D721Med (cell line): Measurements from ENCODE around the gene NRG3.

Experiments used
- DNase-seq: peaks from one replicate; pipeline ENCODE4 v3.0.0; 2011; ENCODE audit warnings: low spot score; ENCODE audit not compliant: insufficient read length
- FAIRE-seq: peaks from 2 replicates; lab custom pipeline; 2011; peaks lifted over from hg19 to GRCh38; lab: Jason Lieb, UNC
- CTCF ChIP-seq: IDR thresholded peaks from 2 replicates; pipeline ENCODE4 v1.5.1; 2012; ENCODE audit warnings: mild to moderate bottlenecking, control low read depth; ENCODE audit not compliant: insufficient read depth; ENCODE audit errors: missing control alignments

The NRG3 gene

DNA sequence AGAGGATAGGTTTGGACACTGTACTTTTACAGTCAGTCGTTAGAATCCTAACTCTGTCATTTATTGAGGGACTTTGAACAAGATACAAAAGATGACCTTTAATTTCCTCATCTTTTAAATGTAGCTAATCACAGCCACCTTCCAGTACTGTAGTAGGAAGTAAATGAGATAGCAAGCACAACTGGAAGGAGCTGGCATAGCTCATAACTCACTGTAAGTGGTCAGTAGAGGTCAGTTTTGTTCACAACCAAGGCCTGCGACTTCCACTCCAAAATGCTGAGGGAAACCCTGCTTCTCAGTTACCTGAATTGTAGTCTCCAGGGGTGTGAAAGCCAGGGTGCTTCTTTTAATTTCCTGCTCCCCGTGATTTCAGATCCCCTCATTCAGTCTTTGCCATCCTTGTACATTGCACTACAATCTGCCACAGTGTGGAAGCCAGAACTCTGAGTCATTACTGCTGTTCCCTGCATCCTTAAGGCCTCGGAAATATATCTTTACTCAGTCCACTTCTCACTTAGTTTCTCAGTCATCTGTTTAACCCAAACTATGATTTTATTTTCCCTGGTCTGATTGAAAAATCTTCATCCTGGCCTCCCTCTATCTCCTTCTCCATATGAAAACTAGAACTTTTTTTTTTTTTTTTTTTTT is 361.2 kb downstream of the NRG3 start:
- TF ChIP-seq CTCF, result no peak
- FAIRE-seq (no peak), DNase-seq (no peak)

DNA sequence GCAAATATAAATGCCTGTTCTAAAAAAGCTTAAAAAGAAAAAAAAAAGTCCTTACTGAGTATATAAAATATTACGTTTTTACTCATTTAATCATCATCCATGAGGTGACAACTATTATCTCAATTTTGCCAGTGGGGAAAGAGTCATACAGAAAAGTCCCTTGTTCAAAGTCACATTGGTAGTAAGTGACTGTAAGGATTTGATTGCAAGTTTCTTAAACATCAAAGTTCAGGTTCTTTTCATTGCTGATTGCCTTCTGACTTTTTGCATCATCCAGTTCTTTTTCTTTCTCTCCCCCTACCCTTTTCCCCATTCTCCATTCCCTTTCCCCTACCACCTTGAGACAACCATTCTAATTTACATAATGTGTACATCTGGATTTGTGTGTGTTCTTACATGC is 363.3 kb downstream of the NRG3 start:
- TF ChIP-seq CTCF, result no peak
- no peak for FAIRE-seq
- no peak for DNase-seq

DNA sequence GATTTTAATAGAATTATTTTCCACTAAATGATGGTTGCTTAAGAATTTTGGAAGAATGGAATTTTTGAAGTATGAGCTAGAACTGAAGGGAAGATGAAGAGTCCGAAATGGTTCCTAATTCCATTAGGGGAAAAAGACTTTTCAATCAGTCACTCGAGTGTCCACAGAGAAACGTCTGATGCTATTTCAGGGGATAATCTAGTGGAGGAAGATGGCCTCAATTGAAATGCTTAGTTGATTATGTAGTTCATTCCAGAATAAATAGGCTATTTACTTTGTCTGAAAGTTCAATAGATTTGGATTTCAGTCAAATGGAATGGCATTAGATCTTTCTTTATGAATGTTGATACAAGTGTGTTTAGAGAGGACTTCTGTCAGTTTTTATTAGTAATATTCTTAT is 365.4 kb downstream of the NRG3 start:
- FAIRE-seq, result no peak
- TF ChIP-seq CTCF, result no peak
- DNase-seq, result no peak

GRCh38 chr10:82242778-82243177 is 367.8 kb downstream of the NRG3 start:
- no peak for FAIRE-seq
- DNase-seq, result no peak
- TF ChIP-seq CTCF, result no peak

DNA sequence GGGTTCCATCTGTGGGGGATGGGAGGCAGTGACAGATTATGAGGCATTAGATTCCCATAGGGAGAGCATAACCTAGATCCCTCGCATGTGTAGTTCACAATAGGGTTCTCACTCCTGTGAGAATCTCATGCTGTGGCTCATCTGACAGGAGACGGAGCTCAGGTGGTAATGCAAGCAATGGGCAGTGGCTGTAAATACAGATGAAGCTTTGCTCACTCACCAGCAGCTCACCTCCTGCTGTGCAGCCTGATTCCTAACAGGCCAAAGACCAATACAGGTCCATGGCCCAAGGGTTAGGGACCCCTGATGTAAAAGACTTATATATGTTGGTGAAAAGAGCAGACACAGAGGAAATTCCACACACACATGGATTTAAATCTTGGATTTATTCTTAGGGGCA is 370.2 kb downstream of the NRG3 start:
- DNase-seq, result no peak
- TF ChIP-seq CTCF, result no peak
- no peak for FAIRE-seq

GRCh38 chr10:82245906-82246560 is 371.0 kb downstream of the NRG3 start:
- DNase-seq (no peak), FAIRE-seq (no peak)
- TF ChIP-seq CTCF, result no peak

- no peak for TF ChIP-seq CTCF
- DNase-seq, result no peak
- no peak for FAIRE-seq
These were observed 374.1 kb downstream of the NRG3 start for GRCh38 chr10:82249141-82249540.
